Activated CD4-positive, alpha-beta memory T cell treated with anti-CD3 and anti-CD28 coated beads, Interleukin-2, amount 10 ng/mL, durations not matched to agents 7 days and 5 days (primary cell): ENCODE measurements around the gene IFT81. TPM values are rescaled to one million over a fixed set of nuclear protein-coding genes. Genes with fewer than 3 reads are reported as not detected.
"Not testable (repeated sequence)": the region's sequence is repeated elsewhere in the genome, so short reads cannot be mapped to it uniquely, and the experiment has no call there.

ENCODE experiments used
- CTCF ChIA-PET: fragments of 350-600 bp; sonication (Branson Sonifier 250); formaldehyde crosslinking; loops from one replicate; lab custom pipeline; 2021; ENCODE audit warnings: antibody characterized with exemption, inconsistent platforms; lab: Charles Lee
- POLR2A ChIA-PET: fragments of 350-600 bp; sonication (Branson Sonifier 250); formaldehyde crosslinking; loops from one replicate; lab custom pipeline; 2021; ENCODE audit warnings: antibody characterized with exemption; lab: Charles Lee
- DNase-seq: peaks from one replicate; pipeline ENCODE4 v3.0.0-alpha.2; 2020
- H3K27ac Mint-ChIP-seq: one replicate; pipeline ENCODE4 v1.8.0; 2021; ENCODE audit warnings: mild to moderate bottlenecking, mixed read lengths
- H3K27me3 Mint-ChIP-seq: one replicate; pipeline ENCODE4 v1.8.0; 2021; ENCODE audit warnings: mixed read lengths
- H3K36me3 Mint-ChIP-seq: one replicate; pipeline ENCODE4 v1.8.0; 2021; ENCODE audit warnings: low read depth, mixed read lengths
- H3K4me1 Mint-ChIP-seq: one replicate; pipeline ENCODE4 v1.8.0; 2021; ENCODE audit warnings: mixed read lengths
- H3K4me3 Mint-ChIP-seq: one replicate; pipeline ENCODE4 v1.8.0; 2021; ENCODE audit warnings: mild to moderate bottlenecking, mixed read lengths
- H3K9me3 Mint-ChIP-seq: one replicate; pipeline ENCODE4 v1.8.0; 2021; ENCODE audit warnings: mixed read lengths
- total RNA-seq, 2 experiments: library from RNA; stranded (reverse); gene quantifications; one replicate each; pipeline ENCODE4 v1.2.3, GENCODE V29; 2021

IFT81 gene, protein sequence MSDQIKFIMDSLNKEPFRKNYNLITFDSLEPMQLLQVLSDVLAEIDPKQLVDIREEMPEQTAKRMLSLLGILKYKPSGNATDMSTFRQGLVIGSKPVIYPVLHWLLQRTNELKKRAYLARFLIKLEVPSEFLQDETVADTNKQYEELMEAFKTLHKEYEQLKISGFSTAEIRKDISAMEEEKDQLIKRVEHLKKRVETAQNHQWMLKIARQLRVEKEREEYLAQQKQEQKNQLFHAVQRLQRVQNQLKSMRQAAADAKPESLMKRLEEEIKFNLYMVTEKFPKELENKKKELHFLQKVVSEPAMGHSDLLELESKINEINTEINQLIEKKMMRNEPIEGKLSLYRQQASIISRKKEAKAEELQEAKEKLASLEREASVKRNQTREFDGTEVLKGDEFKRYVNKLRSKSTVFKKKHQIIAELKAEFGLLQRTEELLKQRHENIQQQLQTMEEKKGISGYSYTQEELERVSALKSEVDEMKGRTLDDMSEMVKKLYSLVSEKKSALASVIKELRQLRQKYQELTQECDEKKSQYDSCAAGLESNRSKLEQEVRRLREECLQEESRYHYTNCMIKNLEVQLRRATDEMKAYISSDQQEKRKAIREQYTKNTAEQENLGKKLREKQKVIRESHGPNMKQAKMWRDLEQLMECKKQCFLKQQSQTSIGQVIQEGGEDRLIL
- total RNA-seq: 1 to 10 TPM; 2.0 to 2.6 TPM

DNA sequence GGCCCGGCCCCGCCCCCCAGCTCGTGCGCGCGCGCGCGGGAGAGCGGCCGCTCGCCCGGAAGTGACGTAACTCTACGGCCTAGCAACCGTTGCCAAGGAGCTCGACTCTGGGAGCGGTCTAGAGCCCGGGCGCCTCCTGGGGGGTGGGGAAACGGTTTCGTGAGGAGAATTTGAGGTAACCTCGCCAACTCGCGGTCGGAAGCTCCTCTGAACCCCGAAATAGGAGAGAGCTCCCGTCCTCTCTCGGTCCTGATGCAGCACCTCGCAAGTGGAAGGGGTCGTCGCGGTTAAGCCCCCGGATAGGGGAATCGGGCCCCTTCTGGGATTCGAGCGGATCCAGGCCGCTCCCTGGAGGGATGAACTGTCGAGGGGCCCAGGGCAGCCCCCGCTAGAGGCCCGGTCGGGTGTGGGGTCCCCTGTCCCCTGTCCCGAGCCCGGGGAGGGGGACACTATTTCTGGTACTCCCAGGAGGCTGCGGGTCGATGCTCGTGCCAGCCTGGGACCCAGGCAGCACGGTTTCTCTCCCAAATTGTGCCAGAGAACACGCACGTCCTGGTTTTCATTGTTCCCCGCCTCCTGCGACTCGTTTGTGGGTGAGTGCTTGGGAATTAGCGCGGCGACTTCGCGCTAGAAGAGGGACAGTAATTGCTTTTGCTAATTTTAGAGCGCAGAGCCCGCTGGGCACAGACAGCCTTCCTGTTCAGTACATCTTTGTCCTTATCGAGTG, at the start of gene IFT81:
Gene IFT81 (plus strand): TSS at position 89 of the 727 bp plus-strand sequence. CDS start 3,024 bp downstream, outside the sequence.
- no peaks in the 10 kb centered on the region for H3K9me3 Mint-ChIP-seq
- H3K27me3 Mint-ChIP-seq: peaks cover 36% of the 10 kb centered on the region
- peak; percentile 97 for DNase-seq
- POLR2A ChIA-PET: interaction anchor here (0.6 to 2.1 kb wide), 10 partner anchors 9 to 461 kb away, joined by 3 to 10 read pairs (median 4); partner anchors contain the start of genes ANKRD13A, ARPC3, ATP2A2 and C12orf76
- H3K4me1 Mint-ChIP-seq: peaks cover 8% of the 10 kb centered on the region
- peak within 1 kb of the TSS; percentile 62 for H3K27ac Mint-ChIP-seq
- CTCF ChIA-PET: interaction anchor here (0.8 to 2.0 kb wide), 8 partner anchors 10 to 307 kb away, joined by 3 to 9 read pairs (median 4); no protein-coding TSS in a partner anchor
- peak within 1 kb of the TSS; percentile 89 for H3K4me3 Mint-ChIP-seq
- no peaks in the 10 kb centered on the region for H3K36me3 Mint-ChIP-seq

DNA sequence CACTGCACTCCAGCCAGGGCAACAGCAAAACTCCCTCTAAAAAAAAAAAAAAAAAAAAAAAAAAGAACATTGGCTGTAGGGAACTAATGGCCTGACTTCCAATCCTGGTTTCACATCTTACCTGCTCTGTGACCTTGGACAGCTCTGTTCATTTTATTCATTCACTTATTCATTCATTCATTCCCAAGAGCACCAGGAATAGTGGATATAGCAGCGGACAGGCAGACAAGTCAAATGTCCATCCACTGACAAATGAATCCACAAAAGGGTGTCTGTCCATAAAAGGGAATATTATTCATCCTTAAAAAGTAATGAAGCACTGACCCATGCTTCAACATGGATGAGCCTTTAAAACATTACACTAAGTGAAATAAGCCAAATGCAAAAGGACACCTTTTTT, 48.3 kb upstream of the IFT81 start:
- H3K27ac Mint-ChIP-seq: no peak overlapping the region
- peaks cover 71% of the 10 kb centered on the region for H3K4me1 Mint-ChIP-seq
- H3K4me3 Mint-ChIP-seq: no peak overlapping the region
- ChIA-PET POLR2A (interaction anchor here (0.6 to 0.9 kb wide), 2 partner anchors 29 to 83 kb away, joined by 3 read pairs; no protein-coding TSS in a partner anchor), CTCF (interaction anchor here (0.7 kb wide), 2 partner anchors 9 to 220 kb away, joined by 3 to 4 read pairs; no protein-coding TSS in a partner anchor)
- no peaks in the 10 kb centered on the region for H3K27me3 Mint-ChIP-seq
- DNase-seq: no peak
- peaks cover 2% of the 10 kb centered on the region for H3K9me3 Mint-ChIP-seq
- H3K36me3 Mint-ChIP-seq: peaks cover 21% of the 10 kb centered on the region

DNA sequence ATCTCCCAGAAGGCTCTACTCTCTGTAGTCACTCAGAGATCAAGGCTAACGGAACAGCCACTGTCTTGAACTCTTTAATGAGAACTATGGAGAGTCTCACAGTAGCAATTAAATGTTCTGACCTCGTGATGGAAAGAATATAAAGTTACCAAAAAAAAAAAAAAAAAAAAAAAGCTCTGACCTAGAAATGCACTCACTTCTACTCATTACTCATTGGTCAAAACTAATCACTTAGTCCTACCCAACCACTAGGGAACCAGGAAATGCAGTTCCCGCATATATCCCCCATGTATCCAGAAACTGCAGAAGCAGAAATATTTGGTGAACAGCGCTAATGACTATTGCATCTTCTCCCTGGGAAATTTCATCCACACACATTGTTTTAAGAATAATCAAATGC, 46.4 kb upstream of the IFT81 start:
- H3K36me3 Mint-ChIP-seq: peaks cover 9% of the 10 kb centered on the region
- peaks cover 2% of the 10 kb centered on the region for H3K9me3 Mint-ChIP-seq
- no peak for DNase-seq
- no peaks in the 10 kb centered on the region for H3K27me3 Mint-ChIP-seq
- H3K27ac Mint-ChIP-seq: peak overlapping the region; percentile 26
- H3K4me1 Mint-ChIP-seq: peaks cover 61% of the 10 kb centered on the region
- no peak overlapping the region for H3K4me3 Mint-ChIP-seq
- CTCF ChIA-PET: no interaction called here
- POLR2A ChIA-PET: interaction anchor here (1.0 kb wide), 2 partner anchors 38 to 105 kb away, joined by 3 read pairs; no protein-coding TSS in a partner anchor

DNA sequence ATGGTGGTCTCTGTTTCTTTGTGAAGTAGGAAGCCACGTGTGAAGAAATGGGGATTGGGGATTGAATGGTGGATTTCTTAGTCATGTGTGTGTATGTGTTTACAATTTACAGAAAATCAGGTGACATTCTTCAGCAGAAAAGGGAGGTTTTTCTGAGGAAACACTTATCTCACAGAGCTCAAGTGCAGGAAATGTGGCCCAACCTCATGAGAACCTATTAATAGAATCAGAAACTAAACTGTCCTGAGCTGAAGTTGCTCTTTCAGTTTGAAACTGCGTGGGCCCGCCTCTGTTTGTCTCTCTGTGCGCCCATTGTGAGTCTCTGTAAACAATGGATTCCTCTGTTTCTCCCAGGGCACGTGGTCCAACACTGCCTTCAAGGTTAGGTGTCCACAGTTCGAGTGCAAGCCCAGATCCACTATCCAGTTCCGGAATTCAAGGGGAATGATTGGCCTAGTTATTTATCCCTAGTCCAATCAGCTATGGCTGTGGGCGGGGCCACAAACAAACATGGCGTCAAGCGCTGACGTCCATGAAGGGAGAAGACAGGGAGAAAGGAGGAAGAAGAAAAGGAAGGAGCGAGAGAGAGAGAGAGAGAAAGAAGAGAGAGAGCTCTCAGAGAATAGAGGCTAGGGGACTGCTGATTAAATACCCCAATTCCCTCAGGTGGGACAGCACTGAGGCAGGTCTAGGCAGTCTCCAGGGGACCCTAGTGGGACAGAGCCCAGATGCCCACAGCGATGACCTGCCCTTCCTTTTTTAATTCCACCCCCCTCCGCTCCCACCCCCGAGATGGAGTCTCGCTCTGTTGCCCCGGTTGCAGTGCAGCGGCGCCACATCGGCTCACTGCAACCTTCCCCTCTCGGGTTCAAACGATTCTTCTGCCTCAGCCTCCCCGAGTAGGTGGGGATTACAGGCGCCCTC, 44.4 kb upstream of the IFT81 start:
- Mint-ChIP-seq H3K9me3 (peaks cover 2% of the 10 kb centered on the region), H3K4me1 (peaks cover 42% of the 10 kb centered on the region), H3K27me3 (peaks cover 1% of the 10 kb centered on the region), H3K36me3 (peaks cover 3% of the 10 kb centered on the region), H3K27ac (peak overlapping the region; percentile 98), H3K4me3 (peak overlapping the region; percentile 64)
- peak; percentile 87 for DNase-seq
- POLR2A ChIA-PET: interaction anchor here (0.7 to 2.8 kb wide), 14 partner anchors 8 to 498 kb away, joined by 3 to 18 read pairs (median 4); partner anchors contain the start of genes ANKRD13A, ARPC3 and ATP2A2
- CTCF ChIA-PET: interaction anchor here (0.7 to 1.5 kb wide), 8 partner anchors 9 to 389 kb away, joined by 3 to 6 read pairs (median 4); partner anchors contain the start of genes FAM216A, GPN3 and TCHP

DNA sequence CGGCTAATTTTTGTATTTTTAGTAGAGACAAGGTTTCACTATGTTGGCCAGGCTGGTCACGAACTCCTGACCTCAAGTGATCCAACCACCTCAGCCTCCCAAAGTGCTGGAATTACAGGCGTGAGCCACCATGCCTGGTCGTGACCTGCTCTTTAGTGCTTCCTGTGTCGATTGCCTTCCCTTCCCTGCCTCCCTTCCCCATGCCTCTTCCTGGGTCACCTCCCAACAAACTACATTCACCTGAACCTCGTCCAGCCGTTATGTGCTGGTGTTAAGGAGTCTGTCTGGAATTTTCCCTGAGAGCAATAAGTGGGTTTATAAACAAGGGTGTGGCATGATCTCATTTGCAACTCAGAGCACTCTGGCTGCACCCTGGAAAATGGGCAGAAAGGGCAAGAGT, 43.7 kb upstream of the IFT81 start:
- Mint-ChIP-seq H3K9me3 (peaks cover 2% of the 10 kb centered on the region), H3K36me3 (peaks cover 3% of the 10 kb centered on the region), H3K4me1 (peaks cover 42% of the 10 kb centered on the region), H3K4me3 (peak overlapping the region; percentile 3), H3K27ac (peak overlapping the region; percentile 98), H3K27me3 (peaks cover 1% of the 10 kb centered on the region)
- no peak for DNase-seq
- CTCF ChIA-PET: interaction anchor here (0.7 to 1.5 kb wide), 7 partner anchors 10 to 388 kb away, joined by 3 to 6 read pairs (median 4); partner anchors contain the start of genes FAM216A, GPN3 and TCHP
- POLR2A ChIA-PET: interaction anchor here (0.9 to 2.8 kb wide), 9 partner anchors 25 to 498 kb away, joined by 3 to 18 read pairs (median 7); partner anchors contain the start of genes ANKRD13A, ARPC3 and ATP2A2

DNA sequence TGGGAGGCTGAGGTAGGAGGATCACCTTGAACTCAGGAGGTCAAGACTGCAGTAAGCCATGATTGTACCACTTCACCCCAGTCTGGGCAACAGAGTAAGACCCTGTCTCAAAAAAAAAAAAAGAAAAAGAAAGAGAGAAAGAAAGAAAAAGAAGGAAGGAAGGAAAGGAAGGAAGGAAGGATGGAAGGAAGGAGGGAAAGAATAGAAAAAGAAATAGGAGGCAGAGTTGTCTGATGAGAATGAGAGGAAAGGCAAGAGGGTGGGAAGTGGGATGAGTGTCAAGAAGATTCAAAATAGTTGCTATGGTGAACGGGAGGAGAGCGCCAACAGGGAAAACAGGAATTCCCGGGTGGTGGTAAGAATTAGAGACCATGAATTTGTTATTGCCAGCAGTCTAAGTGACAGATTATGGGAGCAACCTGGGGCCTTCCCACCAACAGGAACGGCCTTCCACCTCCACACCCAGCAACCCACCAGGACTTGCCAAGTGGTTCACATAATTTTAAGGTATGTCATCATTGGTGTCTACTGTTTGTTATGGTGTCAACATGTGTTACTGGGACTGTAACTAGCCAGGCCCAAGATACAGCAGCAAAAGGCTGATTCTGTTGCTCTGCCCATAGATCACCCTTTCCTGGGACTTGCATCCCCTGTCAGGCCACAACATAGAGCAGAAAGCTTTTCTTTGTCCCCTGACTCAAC, 39.7 kb upstream of the IFT81 start:
- Mint-ChIP-seq H3K27me3 (peaks cover 12% of the 10 kb centered on the region), H3K4me3 (no peak overlapping the region), H3K9me3 (no peaks in the 10 kb centered on the region), H3K4me1 (peaks cover 18% of the 10 kb centered on the region), H3K27ac (no peak overlapping the region), H3K36me3 (peaks cover 3% of the 10 kb centered on the region)
- DNase-seq: no peak
- POLR2A ChIA-PET: no interaction called here
- CTCF ChIA-PET: interaction anchor here (1.4 kb wide), 1 partner anchor 15 kb away, joined by 6 read pairs; no protein-coding TSS in a partner anchor

DNA sequence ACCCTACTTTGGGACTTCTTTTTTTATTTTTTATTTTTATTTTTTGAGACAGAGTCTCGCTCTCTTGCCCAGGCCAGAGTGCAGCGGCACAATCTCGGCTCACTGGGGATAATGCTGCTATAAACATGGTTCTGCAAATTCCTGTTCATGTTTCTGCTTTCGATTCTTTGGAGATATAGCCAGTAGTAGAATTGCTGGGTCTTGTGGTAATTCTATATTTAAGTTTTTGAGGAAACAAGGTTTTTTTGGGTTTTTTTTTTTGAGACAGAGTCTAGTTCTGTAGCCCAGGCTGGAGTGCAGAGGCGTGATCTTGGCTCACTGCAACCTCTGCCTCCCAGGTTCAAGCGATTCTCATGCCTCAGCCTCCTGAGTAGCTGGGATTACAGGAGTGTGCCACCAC, 35.9 kb upstream of the IFT81 start:
- H3K4me1 Mint-ChIP-seq, DNase-seq, H3K9me3 Mint-ChIP-seq, H3K4me3 Mint-ChIP-seq, H3K36me3 Mint-ChIP-seq, H3K27ac Mint-ChIP-seq, POLR2A ChIA-PET: not testable (repeated sequence)
- peaks cover 30% of the 10 kb centered on the region for H3K27me3 Mint-ChIP-seq
- CTCF ChIA-PET: interaction anchor here (1.6 kb wide), 1 partner anchor 11 kb away, joined by 3 read pairs; no protein-coding TSS in a partner anchor

DNA sequence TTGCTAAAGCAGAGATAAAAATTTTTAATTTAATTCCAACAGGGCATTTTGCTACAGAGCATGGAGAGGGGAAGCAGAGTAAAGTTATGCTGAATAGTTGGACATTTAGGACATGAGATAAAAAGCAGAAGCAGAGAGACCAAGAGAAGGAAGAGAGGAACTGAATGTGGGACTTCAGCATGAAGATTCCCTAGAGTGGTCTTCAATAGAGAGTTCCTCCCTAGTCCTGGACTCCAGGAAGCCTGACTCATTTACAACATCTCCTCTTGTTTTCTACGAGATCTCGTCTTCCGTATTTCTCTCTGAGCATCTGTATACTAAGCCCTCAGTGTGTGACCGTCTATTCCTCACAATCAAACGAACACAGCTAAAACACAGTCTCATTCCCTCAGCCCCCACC, 35.2 kb upstream of the IFT81 start:
- Mint-ChIP-seq H3K4me3 (no peak overlapping the region), H3K9me3 (no peaks in the 10 kb centered on the region), H3K4me1 (no peaks in the 10 kb centered on the region), H3K27me3 (peaks cover 29% of the 10 kb centered on the region), H3K36me3 (no peaks in the 10 kb centered on the region), H3K27ac (no peak overlapping the region)
- DNase-seq: no peak
- ChIA-PET POLR2A (interaction anchor here (1.1 to 1.2 kb wide), 2 partner anchors 15 to 191 kb away, joined by 3 to 4 read pairs; no protein-coding TSS in a partner anchor), CTCF (interaction anchor here (1.6 kb wide), 1 partner anchor 11 kb away, joined by 3 read pairs; no protein-coding TSS in a partner anchor)

DNA sequence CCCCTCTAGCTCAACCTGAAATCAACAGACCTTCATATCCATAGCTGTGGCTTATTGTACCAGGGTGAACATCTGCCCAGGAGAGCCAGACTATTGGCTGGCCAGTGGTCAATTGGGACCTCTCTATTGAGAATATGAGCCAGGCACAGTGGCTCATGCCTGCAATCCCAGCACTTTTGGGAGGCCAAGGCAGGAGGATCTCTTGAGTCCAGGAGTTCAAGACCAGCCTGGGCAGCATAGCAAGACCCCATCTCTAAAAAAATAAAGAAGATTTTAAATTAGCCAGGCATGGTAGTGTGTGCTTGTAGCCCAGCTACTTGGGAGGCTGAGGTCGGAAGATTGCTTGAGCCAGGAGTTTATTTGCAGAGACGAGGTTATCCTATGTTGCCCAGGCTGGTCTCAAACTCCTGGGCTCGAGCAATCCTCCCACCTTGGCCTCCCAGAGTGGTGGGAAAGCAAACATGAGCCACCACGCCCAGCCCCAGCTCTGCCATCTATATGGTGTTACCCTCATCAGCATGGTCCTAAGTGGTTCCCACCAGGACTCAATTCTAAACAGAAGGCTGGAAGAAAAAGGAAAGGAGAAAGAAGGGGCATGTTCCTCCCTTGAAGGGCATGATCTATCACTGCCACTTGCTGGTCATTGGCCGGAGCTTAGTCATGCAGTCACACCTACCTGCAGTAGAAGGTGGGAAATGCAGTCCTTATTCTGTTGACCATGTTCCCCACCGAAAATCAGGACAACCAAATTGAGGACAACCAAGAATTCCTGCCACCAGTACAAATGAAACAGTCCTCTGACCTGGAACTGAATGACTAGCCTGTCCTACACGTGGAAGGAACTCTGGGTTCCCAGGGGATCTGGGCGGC, 33.7 kb upstream of the IFT81 start:
- H3K36me3 Mint-ChIP-seq: no peaks in the 10 kb centered on the region
- H3K9me3 Mint-ChIP-seq: no peaks in the 10 kb centered on the region
- ChIA-PET POLR2A (interaction anchor here (0.7 to 0.9 kb wide), 2 partner anchors 9 to 11 kb away, joined by 3 to 4 read pairs; no protein-coding TSS in a partner anchor), CTCF (interaction anchor here (0.9 to 1.5 kb wide), 3 partner anchors 9 to 341 kb away, joined by 3 to 6 read pairs (median 4); no protein-coding TSS in a partner anchor)
- H3K27ac Mint-ChIP-seq: no peak overlapping the region
- no peak for DNase-seq
- H3K4me3 Mint-ChIP-seq: no peak overlapping the region
- no peaks in the 10 kb centered on the region for H3K4me1 Mint-ChIP-seq
- H3K27me3 Mint-ChIP-seq: peaks cover 30% of the 10 kb centered on the region
